ENCODE measurements around the gene SSNA1.

SSNA1 gene

GRCh38 chr9:137221506-137222111, 33.1 kb downstream of the SSNA1 start:
- no peak for DNase-seq (ENCODE audit: low read depth)

GRCh38 chr9:137222190-137223077, 34.0 kb downstream of the SSNA1 start, which contains the start of gene RNF208:
Gene RNF208 (minus strand): TSS chr9:137222240. CDS start chr9:137221212, 1,028 bp downstream.
- no peak for DNase-seq (ENCODE audit: low read depth)

DNA sequence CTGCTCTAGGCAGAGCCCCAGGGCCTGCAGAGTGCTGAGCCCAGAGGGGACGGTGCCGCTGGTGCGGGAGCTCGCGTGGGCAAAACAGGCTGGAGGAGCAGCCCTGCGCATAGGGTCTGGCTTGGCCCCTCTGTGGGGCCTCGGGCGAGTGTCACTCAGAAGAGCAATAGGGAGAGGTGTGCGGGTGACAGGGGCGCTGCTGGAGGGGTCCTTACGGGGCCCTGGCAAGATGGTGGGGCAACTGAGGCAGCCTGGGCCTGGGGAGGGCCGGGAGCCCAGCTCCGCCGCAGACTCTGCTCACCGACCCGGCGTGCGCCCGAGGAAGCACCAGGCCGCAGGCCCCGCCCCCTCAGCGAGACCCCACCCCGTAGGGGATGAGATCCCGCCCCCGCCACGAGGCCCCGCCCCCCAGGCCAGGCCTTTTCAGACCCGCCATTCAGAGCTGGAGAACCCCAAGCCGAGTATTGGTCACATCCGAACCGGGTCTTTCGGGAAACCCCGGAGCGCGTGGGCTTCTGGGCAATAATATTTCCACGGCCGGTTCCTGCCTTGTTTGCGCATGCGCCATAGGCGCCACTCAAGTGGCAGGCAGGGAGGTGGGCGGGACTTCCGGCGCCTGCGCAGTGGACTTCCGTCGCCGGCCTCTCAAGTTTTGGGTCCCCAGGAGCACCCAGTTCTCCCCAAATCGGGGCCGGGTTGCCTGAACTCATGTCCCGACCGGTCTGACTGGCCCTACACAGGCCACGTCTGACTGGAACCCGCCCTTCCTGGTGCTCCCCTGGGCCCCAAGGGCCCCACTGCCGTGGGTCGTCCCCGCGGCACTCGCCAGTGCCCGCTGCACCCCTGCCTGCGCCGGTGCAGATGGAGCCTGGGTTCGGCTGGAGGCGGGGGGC, 34.8 kb downstream of the SSNA1 start:
- peak; percentile 95 for DNase-seq (ENCODE audit: low read depth)

- no peak for DNase-seq (ENCODE audit: low read depth)
These were observed 36.6 kb downstream of the SSNA1 start, which contains the start of gene CYSRT1 for GRCh38 chr9:137224830-137225694. Gene CYSRT1 (plus strand): TSS chr9:137225174. CDS start chr9:137225622, 448 bp downstream.

- no peak for DNase-seq (ENCODE audit: low read depth)
These were observed 37.3 kb downstream of the SSNA1 start for GRCh38 chr9:137225699-137226331.

DNA sequence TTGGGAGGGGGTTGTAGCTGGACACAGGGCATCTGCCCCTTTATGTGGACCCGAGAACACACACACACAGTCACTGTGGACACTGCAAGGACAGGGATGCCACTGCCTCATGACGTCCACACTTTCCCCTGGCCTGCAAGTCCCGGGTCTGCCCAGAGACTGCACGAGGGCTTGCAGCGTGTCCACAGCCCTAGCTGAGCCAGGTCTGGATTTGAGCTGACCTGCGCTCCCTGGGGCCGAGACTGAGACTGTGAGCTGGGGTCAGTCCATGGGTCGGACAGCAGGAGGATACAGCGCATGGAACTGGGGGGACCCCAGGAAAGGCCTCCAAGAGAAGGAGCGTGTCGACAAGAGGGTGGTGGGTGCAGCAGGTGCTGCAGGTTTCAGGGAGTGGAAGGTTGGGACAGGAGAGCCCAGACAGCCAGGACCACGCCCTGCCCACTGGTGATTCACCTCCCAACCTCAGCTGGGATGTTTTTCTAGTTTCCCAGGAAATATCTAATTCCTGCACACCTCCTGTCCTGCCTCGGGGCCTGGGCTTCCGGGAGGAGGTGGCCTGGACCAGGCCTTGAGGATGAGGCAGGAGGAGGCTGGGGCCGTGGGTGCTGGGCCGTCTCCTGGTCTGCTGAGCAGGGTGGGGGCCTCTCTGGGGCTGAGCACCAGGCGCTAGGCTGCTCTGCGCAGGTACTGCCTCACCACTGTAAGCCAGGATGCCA, 38.0 kb downstream of the SSNA1 start:
- no peak for DNase-seq (ENCODE audit: low read depth)

GRCh38 chr9:137227054-137227852, 38.8 kb downstream of the SSNA1 start, which contains the start of gene RNF224:
Gene RNF224 (plus strand): TSS chr9:137227502. CDS start chr9:137228336, 834 bp downstream.
- peak; percentile 74 for DNase-seq (ENCODE audit: low read depth)

- no peak for DNase-seq (ENCODE audit: low read depth)
These were observed 39.5 kb downstream of the SSNA1 start for GRCh38 chr9:137227853-137228505.

GRCh38 chr9:137228506-137228967, 40.1 kb downstream of the SSNA1 start:
- no peak for DNase-seq (ENCODE audit: low read depth)

GRCh38 chr9:137228968-137229896, 40.8 kb downstream of the SSNA1 start:
- no peak for DNase-seq (ENCODE audit: low read depth)

GRCh38 chr9:137229903-137230704, 41.6 kb downstream of the SSNA1 start:
- no peak for DNase-seq (ENCODE audit: low read depth)

GRCh38 chr9:137230705-137231371, 42.4 kb downstream of the SSNA1 start, which contains the start of gene SLC34A3:
Gene SLC34A3 (plus strand): TSS chr9:137230901. CDS start chr9:137231703, 802 bp downstream.
- DNase-seq (ENCODE audit: low read depth) = no peak

DNA sequence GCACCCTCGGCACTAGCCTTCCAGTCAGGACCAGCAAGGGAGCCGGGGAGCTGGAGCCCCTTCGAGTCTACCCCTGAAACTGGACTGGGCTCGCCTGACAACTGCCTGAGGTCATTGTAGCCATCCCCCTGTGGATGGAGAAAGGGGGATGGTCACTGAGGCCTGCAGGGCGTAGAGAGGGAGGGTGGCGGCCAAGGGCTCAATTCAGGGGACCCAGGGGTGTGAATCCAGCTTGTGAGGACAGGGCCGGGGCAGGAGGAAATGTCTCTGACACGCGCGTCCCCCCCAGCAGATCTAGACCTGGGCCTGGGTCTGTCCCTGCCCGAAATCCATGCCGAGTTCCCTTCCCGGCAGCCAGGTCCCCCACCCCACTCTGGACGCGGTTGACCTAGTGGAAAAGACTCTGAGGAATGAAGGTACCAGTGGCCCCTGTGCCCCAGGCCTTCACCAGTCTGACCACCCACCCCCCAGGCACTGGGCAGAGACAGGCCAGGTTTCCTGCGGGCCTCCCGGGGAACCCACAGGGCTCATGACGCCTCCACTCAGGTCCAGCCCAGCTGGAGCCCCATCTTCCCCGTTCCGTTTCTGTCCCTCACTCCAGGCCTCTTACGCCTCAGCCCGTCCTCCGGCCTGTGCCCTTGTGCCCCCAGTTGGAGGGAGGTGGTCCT, 43.0 kb downstream of the SSNA1 start:
- no peak for DNase-seq (ENCODE audit: low read depth)

- no peak for DNase-seq (ENCODE audit: low read depth)
These were observed 43.6 kb downstream of the SSNA1 start for GRCh38 chr9:137232101-137232500.

- DNase-seq (ENCODE audit: low read depth) = no peak
These were observed 44.0 kb downstream of the SSNA1 start for GRCh38 chr9:137232510-137232909.

Data from stimulated activated CD8-positive, alpha-beta memory T cell treated with anti-CD3 and anti-CD28 coated beads, Interleukin-12 subunit alpha, Interleukin-12 subunit beta, amount 100 ng/mL, for 1 hour (primary cell).